ENCODE results near the gene RDH12. TPM values are rescaled to one million over a fixed set of nuclear protein-coding genes. Genes with fewer than 3 reads are reported as not detected.

The RDH12 gene
- total RNA-seq, 1 experiment from 2014 or later = not detected

- BruUV-seq (replicated peaks) = no TSS peak
- POLR2A ChIA-PET = no interaction called here
- peaks cover 2% of the 10 kb centered on the region; the same call in 1 of the 2 replicates for H3K36me3 ChIP-seq (ENCODE audit: control insufficient read depth, insufficient read depth, low read length)
- intact Hi-C loops (cut with micrococcal nuclease; ENCODE audit: unreplicated experiment) = no loop called here
- no peak overlapping the region for H3K4me3 ChIP-seq (ENCODE audit: low read depth in 2 of 2, low read length in 2 of 2)
- DNase-seq (ENCODE audit: low read depth, low spot score) (no peak), ATAC-seq (no peak)
- no peak overlapping the region for H3K27ac ChIP-seq (ENCODE audit: low read length)
- no peaks in the 10 kb centered on the region for H3K27me3 ChIP-seq (ENCODE audit: control insufficient read depth, insufficient read depth, low read length)
- TF ChIP-seq TCF7L2 (IDR thresholded peaks at IDR 0.05; ENCODE audit: low read depth, low read length) = no peak
- TF ChIP-seq SIN3A (IDR thresholded peaks at IDR 0.05; ENCODE audit: borderline replicate concordance, insufficient read depth, low read depth, low read length) = no peak
- no peak for TF ChIP-seq CTCF (IDR thresholded peaks at IDR 0.05)
- no peak for TF ChIP-seq REST (IDR thresholded peaks at IDR 0.05; ENCODE audit: insufficient read depth in 1 of 2, low read depth in 2 of 2, low read length in 1 of 2)
- no peak for TF ChIP-seq POLR2AphosphoS5 (IDR thresholded peaks at IDR 0.05; ENCODE audit: low read depth, low read length)
- CTCF ChIA-PET = no interaction called here
- H3K4me1 ChIP-seq (ENCODE audit: control insufficient read depth, insufficient read depth, low read length) = no peaks in the 10 kb centered on the region
- in situ Hi-C loops (cut with HindIII; ENCODE audit: low pct_unique_long_range_greater_than_20kb, low sequenced_read_pairs) = no loop called here
- no peaks in the 10 kb centered on the region for H3K9me3 ChIP-seq (ENCODE audit: control insufficient read depth, insufficient read depth, low read depth, low read length)
Observed at GRCh38 chr14:67679006-67679405, 22.7 kb upstream of the RDH12 start.

GRCh38 chr14:67680121-67680602 lies 21.5 kb upstream of the RDH12 start:
- ATAC-seq (no peak), DNase-seq (ENCODE audit: low read depth, low spot score) (no peak)
- Histone ChIP-seq H3K4me1 (ENCODE audit: control insufficient read depth, insufficient read depth, low read length) (no peaks in the 10 kb centered on the region), H3K36me3 (ENCODE audit: control insufficient read depth, insufficient read depth, low read length) (peaks cover 4% of the 10 kb centered on the region; the same call in 1 of the 2 replicates), H3K27me3 (ENCODE audit: control insufficient read depth, insufficient read depth, low read length) (no peaks in the 10 kb centered on the region), H3K9me3 (ENCODE audit: control insufficient read depth, insufficient read depth, low read depth, low read length) (no peaks in the 10 kb centered on the region), H3K4me3 (ENCODE audit: low read depth in 2 of 2, low read length in 2 of 2) (no peak overlapping the region), H3K27ac (ENCODE audit: low read length) (no peak overlapping the region)
- intact Hi-C loops (cut with micrococcal nuclease; ENCODE audit: unreplicated experiment) = no loop called here
- BruUV-seq (replicated peaks) = no TSS peak
- TF ChIP-seq REST (IDR thresholded peaks at IDR 0.05; ENCODE audit: insufficient read depth in 1 of 2, low read depth in 2 of 2, low read length in 1 of 2) (no peak), POLR2AphosphoS5 (IDR thresholded peaks at IDR 0.05; ENCODE audit: low read depth, low read length) (no peak), TCF7L2 (IDR thresholded peaks at IDR 0.05; ENCODE audit: low read depth, low read length) (no peak), CTCF (IDR thresholded peaks at IDR 0.05) (no peak), SIN3A (IDR thresholded peaks at IDR 0.05; ENCODE audit: borderline replicate concordance, insufficient read depth, low read depth, low read length) (no peak)
- ChIA-PET POLR2A (no interaction called here), CTCF (no interaction called here)
- in situ Hi-C loops (cut with HindIII; ENCODE audit: low pct_unique_long_range_greater_than_20kb, low sequenced_read_pairs) = no loop called here
